Lower lobe of right lung (tissue), 2 donors: ENCODE measurements around the gene MTMR6. TPM values are rescaled to one million over a fixed set of nuclear protein-coding genes. Genes with fewer than 3 reads are reported as not detected.
"Not testable (repeated sequence)": the region's sequence is repeated elsewhere in the genome, so short reads cannot be mapped to it uniquely, and the experiment has no call there.

Experiments used
- ATAC-seq, 2 donors: fragments of 200-7000 bp; cut with Tn5 transposase; one replicate each; pipeline ENCODE4 v1.9.1; 2020 to 2022; ENCODE audit warnings: mild to moderate bottlenecking in 2 of 2, moderate library complexity in 2 of 2
- DNase-seq: peaks from one replicate; pipeline ENCODE4 v3.0.0-alpha.2; 2020
- H3K27ac ChIP-seq: fragments of 200-600 bp; one replicate; pipeline ENCODE4 v1.8.0; 2022
- H3K27me3 ChIP-seq: fragments of 200-600 bp; one replicate; pipeline ENCODE4 v1.8.0; 2022; ENCODE audit warnings: low read depth
- H3K36me3 ChIP-seq: fragments of 200-600 bp; one replicate; pipeline ENCODE4 v1.8.0; 2022; ENCODE audit warnings: mild to moderate bottlenecking
- H3K4me1 ChIP-seq: fragments of 200-600 bp; one replicate; pipeline ENCODE4 v1.8.0; 2022
- H3K4me3 ChIP-seq: fragments of 200-600 bp; one replicate; pipeline ENCODE4 v1.8.0; 2022; ENCODE audit warnings: mild to moderate bottlenecking
- H3K9me3 ChIP-seq: fragments of 200-600 bp; one replicate; pipeline ENCODE4 v1.8.0; 2022
- CTCF ChIP-seq: fragments of 200-600 bp; IDR thresholded peaks from one replicate; pipeline ENCODE4 v1.8.0; 2022; ENCODE audit warnings: antibody characterized with exemption, mild to moderate bottlenecking
- intact Hi-C: fragments of 100-400 bp; cut with DNase I; formaldehyde crosslinking; loops from one replicate; pipeline ENCODE4 v1.11.0; 2022
- total RNA-seq: library from RNA; stranded (reverse); fragmentation: NEBNext Ultra II Directional; extraction: Animal tissue kit (Norgen Biotek cat#: 25700); gene quantifications from one replicate; pipeline ENCODE4 v1.2.1, GENCODE V29; 2021
- donor health status: DM: no; HTN: yes; CAD: no; lungs with severe emphysema.

MTMR6 gene
- total RNA-seq, 1 donor from 2014 or later, result 19.8 TPM

- peaks cover 98% of the 10 kb centered on the region for H3K36me3 ChIP-seq
- intact Hi-C loops, result no loop called here
Observed at GRCh38 chr13:25319771-25320170, 32.5 kb upstream of the MTMR6 start.

GRCh38 chr13:25318946-25319345 is 31.7 kb upstream of the MTMR6 start:
- H3K4me1 ChIP-seq, H3K27ac ChIP-seq, H3K4me3 ChIP-seq, H3K9me3 ChIP-seq, intact Hi-C loops, ATAC-seq, H3K27me3 ChIP-seq, DNase-seq: not testable (repeated sequence)
- peaks cover 99% of the 10 kb centered on the region for H3K36me3 ChIP-seq

More at GRCh38 chr13:25319771-25320170, 32.5 kb upstream of the MTMR6 start:
- TF ChIP-seq CTCF, result no peak
- DNase-seq, result no peak
- no peaks in the 10 kb centered on the region for H3K27me3 ChIP-seq
- H3K4me3 ChIP-seq, result no peak overlapping the region
- no peak overlapping the region for H3K27ac ChIP-seq
- no peak for ATAC-seq
- H3K4me1 ChIP-seq, result no peaks in the 10 kb centered on the region
- H3K9me3 ChIP-seq, result no peaks in the 10 kb centered on the region

GRCh38 chr13:25310891-25311290 is 23.6 kb upstream of the MTMR6 start:
- no peaks in the 10 kb centered on the region for H3K27me3 ChIP-seq
- no peak overlapping the region for H3K4me3 ChIP-seq
- H3K36me3 ChIP-seq, result peaks cover 84% of the 10 kb centered on the region
- no peaks in the 10 kb centered on the region for H3K9me3 ChIP-seq
- DNase-seq (no peak), ATAC-seq (no peak)
- peaks cover 13% of the 10 kb centered on the region for H3K4me1 ChIP-seq
- no peak for TF ChIP-seq CTCF
- intact Hi-C loops, result no loop called here
- no peak overlapping the region for H3K27ac ChIP-seq

GRCh38 chr13:25306671-25307464 is 19.6 kb upstream of the MTMR6 start:
- TF ChIP-seq CTCF, result no peak
- Histone ChIP-seq H3K27me3 (no peaks in the 10 kb centered on the region), H3K9me3 (no peaks in the 10 kb centered on the region), H3K4me3 (no peak overlapping the region), H3K36me3 (peaks cover 43% of the 10 kb centered on the region), H3K4me1 (peaks cover 39% of the 10 kb centered on the region), H3K27ac (peak overlapping the region; percentile 37)
- DNase-seq (no peak), ATAC-seq (no peak)
- intact Hi-C loops, result no loop called here

- Histone ChIP-seq H3K9me3 (no peaks in the 10 kb centered on the region), H3K36me3 (no peaks in the 10 kb centered on the region), H3K4me1 (peaks cover 40% of the 10 kb centered on the region), H3K4me3 (peak overlapping the region; percentile 85), H3K27ac (peak overlapping the region; percentile 88), H3K27me3 (peaks cover 5% of the 10 kb centered on the region)
- intact Hi-C loops, result no loop called here
- ATAC-seq (no peak), DNase-seq (no peak)
- TF ChIP-seq CTCF, result no peak
Observed at GRCh38 chr13:25302121-25302520, 14.8 kb upstream of the MTMR6 start.

GRCh38 chr13:25301347-25302113 is 14.2 kb upstream of the MTMR6 start, which contains the start of gene NUP58:
Gene NUP58 (plus strand): TSS chr13:25301625. CDS start chr13:25301774, 149 bp downstream.
- Histone ChIP-seq H3K4me1 (peaks cover 38% of the 10 kb centered on the region), H3K36me3 (no peaks in the 10 kb centered on the region), H3K4me3 (peak within 1 kb of the TSS; percentile 85), H3K27me3 (peaks cover 8% of the 10 kb centered on the region), H3K9me3 (no peaks in the 10 kb centered on the region), H3K27ac (peak within 1 kb of the TSS; percentile 88)
- no peak for TF ChIP-seq CTCF
- DNase-seq (peak; percentile 98), ATAC-seq (peak; percentile 100)
- intact Hi-C loops, result no loop called here
